Activated CD4-positive, alpha-beta T cell treated with anti-CD3 and anti-CD28 coated beads, Interleukin-2, amount 50 U/mL, for 16 hours (primary cell): Measurements from ENCODE around the gene GP1BB.

Experiments
- DNase-seq: peaks from one replicate; pipeline ENCODE4 v3.0.0-alpha.2; 2020

Gene GP1BB

DNA sequence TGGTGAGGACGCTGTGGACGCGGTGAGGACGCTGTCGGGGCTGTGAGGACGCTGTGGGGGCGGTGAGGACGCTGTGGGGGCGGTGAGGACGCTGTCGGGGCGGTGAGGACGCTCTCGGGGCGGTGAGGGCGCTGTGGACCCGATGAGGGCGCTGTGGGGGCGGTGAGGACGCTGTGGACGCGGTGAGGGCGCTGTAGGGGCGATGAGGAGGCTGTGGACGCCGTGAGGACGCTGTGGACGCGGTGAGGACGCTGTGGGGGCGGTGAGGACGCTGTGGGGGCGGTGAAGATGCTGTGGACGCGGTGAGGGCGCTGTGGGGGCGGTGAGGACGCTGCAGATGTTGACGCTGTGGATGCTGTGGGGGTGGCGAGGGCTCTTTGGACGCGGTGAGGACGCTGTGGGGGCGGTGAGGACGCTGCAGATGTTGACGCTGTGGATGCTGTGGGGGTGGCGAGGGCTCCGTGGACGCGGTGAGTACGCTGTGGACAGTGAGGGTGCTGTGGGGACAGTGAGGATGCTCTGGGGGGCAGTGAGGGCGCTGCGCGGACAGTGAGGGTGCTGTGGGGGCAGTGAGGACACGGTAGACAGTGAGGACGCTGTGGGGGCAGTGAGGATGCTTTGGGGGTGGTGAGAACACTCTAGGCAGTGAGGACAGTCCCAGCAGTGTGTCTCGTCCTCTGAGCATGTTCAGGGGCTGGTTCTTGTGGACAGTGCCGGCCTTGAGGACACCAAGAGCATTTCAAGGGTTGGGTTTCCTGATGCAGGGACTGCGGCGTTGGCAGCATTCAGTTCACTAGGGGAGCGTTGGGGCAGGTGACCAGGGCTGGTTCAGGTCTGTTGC, 4.2 kb downstream of the GP1BB start:
- DNase-seq, result no peak

DNA sequence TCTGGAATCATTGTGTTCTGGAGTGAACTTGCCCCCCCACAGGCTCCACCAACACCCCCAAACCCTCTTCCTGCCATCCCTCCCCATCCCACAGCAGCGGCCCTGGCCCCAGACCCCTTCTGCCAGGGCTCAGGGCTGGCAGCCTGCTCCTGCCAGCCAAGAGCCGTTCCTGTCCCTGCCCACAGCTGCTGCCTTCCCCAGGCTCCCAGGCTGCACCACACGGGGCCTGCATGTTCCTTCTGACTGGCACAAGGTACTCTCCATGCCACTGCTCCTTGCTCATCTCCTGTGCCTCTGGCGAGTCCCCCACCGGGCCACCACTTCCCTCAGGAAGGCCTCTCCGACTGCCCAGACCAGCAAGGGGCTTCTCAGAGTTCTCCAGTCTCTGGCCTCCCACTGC, 4.9 kb downstream of the GP1BB start:
- no peak for DNase-seq

DNA sequence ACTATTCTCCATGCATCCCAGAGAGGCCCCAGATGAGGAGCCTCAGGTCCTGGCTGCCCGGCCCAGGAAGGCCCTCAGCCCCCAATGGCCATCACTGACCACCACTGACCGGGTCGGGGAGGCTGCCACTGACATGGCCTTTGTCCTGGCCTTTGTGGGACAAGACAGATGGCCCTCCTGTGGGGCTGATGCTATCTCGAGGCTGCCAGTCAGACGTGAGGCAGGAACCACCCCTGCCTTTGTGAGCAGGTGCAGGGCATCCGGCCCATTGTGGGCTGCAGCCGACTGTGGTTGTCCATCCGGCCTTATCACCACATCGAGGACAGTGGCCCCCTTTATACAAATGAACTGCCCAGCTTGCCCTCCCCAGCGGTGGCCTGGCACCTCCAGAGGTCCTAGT, 5.5 kb downstream of the GP1BB start:
- no peak for DNase-seq

DNA sequence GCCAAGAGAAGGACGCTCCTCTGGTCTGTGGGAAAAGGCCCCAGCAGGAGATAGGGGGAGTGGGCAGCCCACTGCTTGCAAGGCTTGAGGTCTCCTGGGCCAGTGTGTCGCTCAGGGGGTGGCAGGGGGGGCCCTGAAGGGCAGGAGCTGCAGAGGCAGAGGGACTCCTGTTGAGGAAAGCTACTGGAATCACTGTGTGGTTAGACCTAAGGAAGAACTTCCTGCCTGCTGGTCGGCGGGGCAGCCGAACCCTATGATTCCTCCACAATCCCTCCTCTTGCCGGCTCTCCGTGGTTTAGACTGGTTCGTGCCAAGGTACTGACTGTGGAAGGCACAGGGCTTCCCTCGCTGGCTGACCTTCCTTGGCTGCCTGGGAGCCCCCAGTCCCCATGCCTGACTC, 6.2 kb downstream of the GP1BB start:
- no peak for DNase-seq

DNA sequence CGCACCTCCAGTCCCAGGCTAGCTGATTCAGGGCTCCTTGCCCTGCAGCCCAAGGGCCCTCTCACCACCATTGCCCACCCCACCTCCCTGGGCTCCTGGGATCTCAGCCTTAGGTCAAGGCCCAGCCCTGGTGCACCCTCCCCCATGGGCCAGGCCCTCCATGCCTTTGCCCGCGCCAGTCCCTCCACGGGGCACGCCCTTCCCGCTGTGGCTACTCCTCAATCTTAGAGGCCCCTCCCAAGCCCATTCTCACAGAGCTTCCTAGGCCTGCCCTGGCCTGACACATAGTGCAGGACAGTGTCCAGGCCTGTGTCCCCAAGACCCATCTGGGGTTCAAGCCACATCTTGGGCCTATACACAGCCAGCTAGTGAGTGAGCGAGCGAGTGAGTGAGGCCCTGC, 6.9 kb downstream of the GP1BB start:
- no peak for DNase-seq

DNA sequence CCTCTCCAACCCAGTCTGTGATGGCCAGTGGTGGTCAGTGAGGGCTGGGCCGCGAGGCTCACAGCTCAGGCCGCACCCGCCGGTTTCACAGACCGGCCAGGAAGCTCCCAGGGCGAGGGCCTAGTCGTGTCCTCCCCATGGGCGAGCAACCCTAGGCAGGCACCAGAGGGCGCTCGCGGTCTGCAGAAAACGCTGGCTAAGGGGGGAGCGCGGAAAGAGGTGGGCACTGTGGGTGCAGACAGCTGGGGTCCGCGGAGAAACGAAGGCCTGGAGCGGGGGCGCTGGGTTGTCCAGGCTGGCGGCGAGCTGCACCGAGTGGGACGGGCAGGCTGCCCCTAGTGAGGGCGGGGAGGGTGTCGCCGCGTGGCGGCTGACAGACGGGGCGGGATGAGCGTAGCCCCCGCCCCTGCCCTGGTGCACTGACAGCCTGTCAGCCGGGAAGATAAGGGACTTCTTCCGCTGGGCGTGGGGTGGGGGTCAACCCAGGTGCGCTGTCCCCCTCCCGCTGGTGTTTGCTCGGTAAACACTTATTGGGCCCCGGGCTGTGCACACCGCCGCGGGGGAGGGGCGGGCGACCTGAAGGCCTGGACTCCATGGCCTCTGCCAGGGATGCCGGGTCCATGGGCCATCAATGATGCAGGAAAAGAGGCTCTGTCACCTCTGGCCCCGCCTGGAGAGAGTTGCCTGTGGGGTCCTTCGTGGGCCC, 7.5 kb downstream of the GP1BB start:
- DNase-seq, result peak; percentile 74

DNA sequence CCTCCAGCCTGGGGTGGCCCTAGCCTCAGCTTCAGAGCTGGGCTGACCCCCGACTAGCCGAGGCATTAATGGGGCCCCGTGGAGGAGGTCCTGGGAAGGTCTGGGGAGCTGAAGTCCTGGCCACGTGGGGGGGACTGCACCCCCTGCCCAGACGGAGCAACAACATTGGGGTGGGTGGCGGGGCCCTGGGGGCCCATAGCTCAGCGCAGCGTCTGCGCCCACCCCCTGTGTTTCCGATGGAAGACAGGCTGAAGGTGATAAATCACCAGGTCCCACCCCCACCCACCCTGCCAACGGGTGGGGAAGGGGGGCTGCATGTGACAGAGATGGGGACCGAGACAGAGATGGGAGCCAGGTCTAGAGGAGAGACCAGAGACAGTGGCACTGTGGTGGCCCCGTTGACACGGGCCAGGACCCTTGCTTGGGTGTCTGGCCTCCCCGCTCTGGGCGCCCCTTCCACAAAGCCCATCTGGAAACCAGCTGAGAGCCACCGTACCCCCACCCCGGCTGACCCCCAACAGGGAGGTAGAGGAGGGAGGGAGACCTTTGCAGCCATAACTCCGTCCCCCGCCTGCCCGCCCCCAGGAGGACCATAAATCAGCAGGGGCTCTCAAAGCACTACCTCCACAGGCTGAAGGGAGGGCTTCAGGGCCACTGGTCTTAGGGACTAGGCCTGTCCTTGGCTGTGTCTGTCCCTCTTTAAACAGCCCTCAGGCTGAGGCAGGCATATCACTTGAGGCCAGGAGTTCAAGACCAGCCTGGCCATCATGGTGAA, 8.2 kb downstream of the GP1BB start:
- DNase-seq, result no peak

DNA sequence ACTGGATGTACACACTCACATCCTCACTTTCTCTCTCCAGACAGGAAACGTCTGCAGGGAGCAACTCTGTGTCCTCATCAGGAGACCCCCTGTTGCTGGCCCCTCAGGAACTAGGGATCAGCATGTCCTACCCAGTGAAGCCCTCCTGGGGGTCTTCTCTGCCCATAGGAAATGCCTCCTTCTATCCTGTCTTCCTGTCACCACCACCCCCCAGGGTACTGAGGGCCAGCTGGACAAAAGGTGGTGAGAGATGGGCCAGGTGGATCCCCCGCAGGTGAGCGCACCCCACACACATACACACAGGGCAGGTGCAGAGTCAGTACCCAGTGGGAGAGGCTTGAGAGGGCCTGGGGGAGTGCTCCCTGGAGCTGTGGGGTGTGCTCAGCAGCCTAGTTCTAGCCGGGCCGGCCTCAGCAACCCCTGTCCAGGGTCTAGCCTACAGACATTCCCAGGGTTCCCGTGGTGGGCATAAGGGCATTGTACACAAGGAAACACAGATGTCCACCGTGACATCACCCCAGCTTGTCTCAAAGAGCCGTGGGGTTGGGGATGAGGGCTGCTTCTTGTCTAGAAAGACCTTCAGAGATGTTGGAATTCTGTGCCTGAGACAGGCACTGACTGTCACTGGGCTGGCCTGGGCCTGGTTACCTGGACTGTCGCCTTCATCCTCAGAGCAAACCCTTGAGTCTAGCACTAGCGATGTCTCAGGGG, 9.2 kb downstream of the GP1BB start:
- no peak for DNase-seq

DNA sequence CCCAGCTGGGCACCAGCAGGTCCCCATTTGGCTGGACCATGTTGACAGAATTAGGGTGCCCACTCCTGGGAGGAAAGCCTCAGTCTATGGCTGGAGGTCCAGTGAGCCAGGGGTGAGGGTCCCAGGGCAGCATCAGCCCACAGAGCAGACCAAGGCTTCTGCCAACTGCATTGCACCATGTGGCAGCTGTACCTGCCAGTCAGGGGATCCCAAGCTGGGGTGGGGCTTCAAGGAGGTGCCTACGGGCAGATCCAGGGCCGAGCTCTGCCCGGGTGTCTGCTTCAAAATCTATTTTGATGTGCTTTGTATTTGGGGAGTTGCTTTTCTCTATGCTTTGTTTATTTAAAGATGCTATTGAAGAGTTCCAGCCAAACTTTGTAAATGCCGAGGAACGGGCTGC, 10.4 kb downstream of the GP1BB start:
- no peak for DNase-seq

DNA sequence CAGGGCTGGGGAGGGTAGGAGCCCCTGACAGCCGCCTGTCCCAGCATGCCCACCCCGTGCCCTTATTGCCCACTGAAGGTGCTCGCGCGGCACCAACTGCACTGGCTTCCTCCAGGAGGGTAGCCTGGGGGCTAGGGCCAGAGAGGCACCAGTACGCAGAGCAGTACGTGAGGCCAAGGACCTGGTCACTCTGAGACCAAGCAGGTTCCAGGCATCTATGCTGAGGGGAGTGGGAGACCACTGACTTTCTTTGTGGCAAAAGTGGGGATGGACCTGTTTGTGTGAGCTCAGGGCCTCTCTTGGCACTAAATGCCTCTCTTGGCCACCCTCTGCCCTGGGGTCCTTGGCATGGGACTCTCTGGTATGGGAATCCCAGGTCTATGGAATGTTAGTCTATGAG, 10.8 kb downstream of the GP1BB start:
- DNase-seq, result no peak

DNA sequence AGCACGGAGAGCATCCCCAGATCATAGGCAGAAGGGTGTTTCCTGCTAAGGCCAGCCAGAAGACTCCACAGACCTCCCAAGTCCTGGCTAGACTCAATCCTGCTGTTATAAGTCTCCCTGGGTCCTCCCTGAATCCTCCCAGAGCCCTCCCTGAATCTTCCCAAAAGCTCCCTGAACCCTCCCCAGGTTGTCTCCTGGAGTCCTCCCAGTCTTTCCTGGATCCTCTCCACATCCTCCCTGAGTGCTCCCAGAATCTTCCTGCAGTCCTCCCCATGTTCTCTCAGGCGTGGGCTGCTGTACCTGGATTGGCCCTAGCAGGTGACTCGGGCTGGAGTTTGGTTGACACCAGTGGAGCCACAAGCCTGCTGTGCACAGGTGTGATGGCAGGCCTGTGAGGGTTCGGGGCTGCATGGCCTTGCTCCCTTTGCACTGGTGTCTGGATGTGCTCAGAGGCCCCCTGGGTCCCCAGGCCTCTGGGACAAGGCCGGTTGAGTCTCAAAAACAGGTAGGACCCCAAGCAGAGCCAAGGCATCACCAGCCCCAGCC, 11.6 kb downstream of the GP1BB start:
- DNase-seq, result no peak

DNA sequence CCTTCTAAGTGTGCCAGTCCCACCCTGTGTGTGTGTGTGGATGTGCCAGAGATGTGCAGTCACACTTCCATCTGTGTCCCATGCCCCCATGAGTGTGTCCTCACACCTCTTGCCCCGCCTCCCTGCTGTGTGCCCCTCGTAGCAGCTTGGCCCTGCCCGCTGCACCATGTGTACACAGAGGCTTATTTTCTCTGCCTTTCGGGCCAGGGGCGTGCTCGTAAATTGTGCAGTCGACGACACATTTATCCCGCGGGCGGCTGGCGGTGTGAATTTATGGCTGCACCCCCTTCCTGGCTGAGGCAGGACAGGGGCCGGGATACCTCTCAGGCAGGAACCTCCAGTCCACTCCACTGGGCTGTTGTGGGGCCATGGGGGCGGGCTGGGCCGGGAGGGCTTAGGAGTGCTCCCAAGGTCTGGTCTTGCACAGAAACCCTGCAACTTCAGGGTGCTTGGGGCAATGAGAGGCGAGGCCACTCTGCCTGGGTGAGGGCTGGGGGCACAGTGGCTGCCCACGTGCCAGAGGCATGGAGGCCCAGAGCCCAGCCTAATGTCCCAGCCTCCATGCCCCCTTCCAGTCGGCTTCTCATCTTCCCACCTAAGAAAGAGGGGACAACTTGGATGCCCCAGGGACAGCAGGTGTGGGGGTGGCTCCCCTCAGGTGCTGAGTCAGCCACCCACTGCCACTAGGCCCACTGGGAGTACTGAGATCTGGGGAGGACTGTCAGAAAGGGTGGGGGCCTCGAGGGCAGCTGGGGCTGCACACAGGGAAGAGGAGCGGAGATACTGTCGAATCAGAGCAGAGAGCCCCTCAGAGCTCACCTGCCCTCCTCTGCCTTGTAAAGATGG, 12.5 kb downstream of the GP1BB start:
- DNase-seq, result no peak

DNA sequence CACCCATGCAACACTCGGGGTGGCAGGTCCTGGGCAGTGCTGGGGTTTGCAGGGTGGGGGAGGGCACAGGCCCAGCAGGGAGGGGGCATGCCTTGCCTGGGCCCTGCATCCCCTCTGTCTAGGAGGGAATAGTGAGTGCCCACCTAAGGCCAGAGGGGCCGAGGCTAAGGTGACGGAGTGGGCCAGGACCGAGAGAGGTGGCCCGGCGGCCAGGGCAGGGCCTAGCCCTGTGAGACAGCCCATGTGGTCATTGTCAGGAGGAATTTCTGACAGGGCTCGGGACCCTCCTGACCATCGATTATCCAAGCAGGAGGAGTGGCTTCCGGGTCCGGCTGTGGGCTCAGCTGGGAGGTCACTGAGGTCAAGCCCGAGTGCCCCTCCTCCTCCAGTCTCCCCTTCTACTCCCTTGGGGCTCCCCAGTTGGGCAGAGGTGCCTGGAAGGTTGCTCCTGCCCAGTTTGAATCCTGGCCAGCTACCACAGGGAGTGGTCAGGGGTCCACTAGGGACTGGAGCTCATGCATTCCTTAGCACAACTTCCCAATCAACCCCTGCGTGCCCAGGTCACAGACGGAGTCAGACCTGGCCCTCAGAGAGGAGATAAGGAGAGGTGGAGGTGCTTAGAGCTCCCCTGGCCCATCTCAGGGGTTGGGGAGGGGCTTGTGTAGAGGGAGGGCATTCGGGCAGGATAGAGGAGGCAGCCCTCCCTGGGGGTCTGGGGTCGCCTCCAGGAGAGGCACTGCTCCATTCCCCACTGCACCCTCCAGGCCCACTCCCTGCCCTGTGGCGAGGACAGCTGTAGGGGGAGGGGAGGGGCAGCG, 14.7 kb downstream of the GP1BB start:
- DNase-seq, result no peak

DNA sequence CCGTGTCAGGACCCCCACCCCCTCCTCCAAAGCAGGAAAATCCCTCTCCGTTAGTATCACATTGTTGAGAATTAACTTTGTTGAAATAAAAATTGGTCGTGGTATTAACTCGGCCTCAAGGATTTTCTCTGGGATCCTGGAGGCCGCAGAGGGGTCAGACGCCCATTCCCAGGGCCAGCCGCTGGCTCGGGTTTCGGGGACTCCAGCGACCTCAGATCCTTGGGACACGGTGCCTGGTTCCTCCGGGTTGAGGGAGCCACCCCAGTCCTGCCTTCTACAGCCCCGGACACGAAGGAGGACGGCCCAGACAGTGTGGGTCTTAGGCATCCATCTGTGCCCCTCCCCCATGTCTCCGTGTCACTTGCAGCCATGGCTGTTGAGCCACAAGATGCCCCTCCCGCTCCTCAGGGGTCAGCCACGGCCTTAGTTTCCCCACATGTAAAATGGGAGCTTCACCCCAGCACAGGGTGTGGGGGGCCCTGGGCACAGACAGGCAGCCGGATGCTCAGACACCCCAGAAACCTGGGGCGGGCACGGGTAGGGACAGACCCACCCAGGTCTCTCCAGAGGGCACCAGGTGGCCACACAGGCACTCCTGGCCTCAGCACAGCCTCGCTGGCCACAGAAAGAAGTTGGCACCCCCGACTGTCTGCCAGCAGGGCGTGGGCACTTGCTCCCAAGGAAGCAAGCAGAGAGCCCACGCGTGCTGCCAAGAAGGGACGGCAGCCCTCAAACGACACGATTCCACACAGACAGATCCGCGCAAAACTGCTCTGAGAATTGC, 15.5 kb downstream of the GP1BB start:
- DNase-seq, result no peak

DNA sequence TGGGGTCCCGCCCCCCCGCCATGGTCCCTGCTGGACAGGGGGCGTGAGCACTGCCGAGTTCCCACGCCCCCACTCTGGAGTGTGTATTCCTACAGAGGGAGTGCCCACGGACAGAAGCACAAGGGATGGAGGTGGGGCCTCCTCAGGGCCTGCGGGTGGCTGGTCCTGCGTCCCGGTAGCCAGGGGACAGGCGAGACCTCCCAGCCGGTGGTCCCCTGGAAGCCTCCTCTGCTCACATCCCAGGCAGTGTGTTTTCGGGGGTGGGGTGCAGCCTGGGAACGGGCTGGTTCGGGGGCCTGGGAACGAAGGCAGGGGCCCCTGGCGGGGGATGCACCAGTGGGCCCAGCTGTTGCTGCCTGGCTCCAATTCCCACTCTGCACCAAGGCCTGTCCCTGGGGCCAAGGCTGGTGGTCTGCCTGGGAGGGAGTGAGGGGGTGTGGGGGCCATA, 16.1 kb downstream of the GP1BB start:
- no peak for DNase-seq

DNA sequence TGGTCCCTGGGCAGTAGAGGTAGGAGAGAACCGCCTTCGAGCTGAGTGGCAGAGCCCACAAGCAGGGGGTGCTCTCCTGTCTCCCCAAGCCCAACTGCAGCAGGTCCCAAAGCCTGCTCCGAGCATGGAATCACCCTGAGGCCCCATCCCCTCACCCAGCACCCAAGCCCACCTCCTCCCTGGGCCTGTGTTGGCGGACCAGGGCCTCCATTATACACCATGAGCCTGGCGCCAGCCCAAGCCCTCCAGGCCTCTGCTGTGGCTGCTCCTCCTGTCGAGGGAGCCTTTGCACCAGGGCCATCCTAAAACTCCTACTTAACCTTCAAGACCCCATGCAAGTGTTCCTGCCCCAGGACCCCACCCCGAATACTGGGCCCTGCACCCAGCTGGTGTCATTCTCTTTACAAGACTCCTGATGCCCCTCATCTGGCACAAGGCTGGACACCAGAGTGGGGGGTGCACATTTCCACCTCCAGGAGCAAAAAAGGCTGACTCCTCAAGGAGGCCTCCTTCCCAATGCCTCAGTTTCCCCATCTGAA, 16.6 kb downstream of the GP1BB start:
- DNase-seq, result no peak

DNA sequence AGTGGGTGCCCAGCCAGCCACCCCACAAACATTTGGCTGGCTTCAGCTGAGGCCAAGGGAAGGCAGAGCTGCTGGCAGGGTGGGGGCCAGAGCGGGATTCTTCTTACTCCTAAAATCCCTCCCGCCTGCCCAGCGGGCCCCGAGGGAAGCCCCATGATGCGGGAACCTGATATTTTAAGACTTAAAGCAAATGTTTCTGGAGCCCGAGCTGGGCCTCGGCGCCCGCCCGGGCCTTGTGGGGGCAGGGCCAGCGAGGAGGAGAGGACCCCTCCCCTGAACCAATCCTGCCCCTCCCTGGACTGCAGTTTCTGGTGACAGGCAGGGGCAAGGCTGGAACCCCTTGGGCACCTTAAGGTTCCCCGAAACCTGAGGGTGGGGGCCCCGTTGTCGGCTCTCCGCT, 17.2 kb downstream of the GP1BB start:
- no peak for DNase-seq

DNA sequence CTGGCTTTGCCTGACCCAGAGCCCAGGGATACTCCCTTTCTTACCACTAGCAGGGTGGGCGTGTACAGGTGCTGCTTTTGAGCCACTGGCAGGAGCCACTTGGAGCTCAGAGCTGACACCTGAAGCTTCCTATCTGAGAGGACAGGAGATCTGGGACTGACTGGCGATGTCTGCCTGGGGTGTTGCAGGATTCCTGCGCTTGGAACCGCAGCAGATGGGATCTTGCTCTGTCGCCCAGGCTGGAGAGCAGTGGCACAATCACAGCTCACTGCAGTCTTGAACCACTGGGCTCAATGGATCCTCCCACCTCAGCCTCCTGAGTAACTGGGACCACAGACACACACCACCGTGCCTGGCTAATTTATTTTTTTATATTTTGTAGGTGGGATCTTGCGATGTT, 17.7 kb downstream of the GP1BB start:
- no peak for DNase-seq

DNA sequence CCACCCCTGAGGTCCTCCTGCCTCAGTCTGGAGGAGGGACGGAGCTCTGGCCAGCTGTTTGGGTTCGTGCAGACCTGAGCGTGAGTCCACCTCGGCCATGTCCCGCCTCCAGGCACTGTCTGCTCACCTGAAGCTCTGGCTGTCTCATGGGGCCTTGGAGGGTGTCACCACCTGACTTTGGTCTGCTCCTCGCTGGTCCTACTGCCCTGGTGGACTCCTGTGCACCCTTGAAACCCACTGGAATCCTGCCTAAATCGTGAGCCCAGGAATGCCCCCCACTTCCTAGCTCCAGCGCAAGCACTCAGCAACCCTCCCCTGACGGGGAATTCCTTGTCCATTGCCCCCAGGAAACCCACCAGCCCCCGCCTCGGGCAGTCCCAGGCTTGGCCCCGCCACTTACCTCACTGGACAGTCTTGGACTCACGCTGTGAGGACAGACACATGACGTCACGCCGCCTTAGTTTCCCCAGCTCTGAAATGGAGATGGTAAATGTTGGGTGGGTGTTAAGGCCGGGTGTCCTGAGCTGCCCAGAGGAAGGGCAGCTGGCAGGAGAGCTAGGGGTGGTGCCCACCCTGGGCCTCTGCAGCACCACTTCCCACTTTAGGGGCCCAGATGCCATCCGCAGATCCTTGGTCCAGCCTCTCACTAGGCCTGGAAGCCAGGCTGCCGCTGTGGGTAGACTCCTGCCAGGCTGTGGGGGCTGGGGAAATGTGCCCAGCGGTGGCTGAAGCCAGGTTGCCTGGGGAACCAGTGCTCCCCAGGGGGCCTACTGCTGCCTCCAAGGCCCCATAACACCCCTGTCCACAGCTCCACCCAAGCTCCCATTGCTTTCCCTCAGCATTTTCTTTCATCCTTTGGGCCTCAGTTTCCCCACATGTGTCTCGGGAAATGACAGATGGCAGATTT, 19.1 kb downstream of the GP1BB start:
- no peak for DNase-seq
